Activated gamma-delta T cell treated with Interleukin-2 at 50 U/mL for 16 hours (primary cell): ENCODE measurements around the gene ZNF660.
A peak's percentile ranks its signal among the peaks of the same experiment; 100 is the strongest.
"Not testable (repeated sequence)": the region's sequence is repeated elsewhere in the genome, so short reads cannot be mapped to it uniquely, and the experiment has no call there.

Experiments
- DNase-seq: peaks from one replicate; pipeline ENCODE4 v3.0.0-alpha.2; 2020

ZNF660 gene

GRCh38 chr3:44584646-44585501 is at the start of gene ZNF660:
TSS of gene ZNF660 (plus strand) at chr3:44584964. CDS start at chr3:44594194, 9,230 bp downstream.
- DNase-seq, result peak; percentile 8

- no peak for DNase-seq
Measured at GRCh38 chr3:44535364-44535763, 49.4 kb upstream of the ZNF660 start.

- not testable (repeated sequence) for DNase-seq
Measured at GRCh38 chr3:44544811-44545210, 40.0 kb upstream of the ZNF660 start.

GRCh38 chr3:44554626-44555592 is 29.9 kb upstream of the ZNF660 start, which contains the start of gene ZKSCAN7:
TSS of gene ZKSCAN7 (plus strand) at chr3:44555193. CDS start at chr3:44557048, 1,855 bp downstream.
- DNase-seq, result peak; percentile 57

- DNase-seq, result no peak
Measured at GRCh38 chr3:44555723-44556122, 29.0 kb upstream of the ZNF660 start.

GRCh38 chr3:44557074-44557473 is 27.7 kb upstream of the ZNF660 start:
- no peak for DNase-seq

- DNase-seq, result no peak
Measured at GRCh38 chr3:44561076-44561475, 23.7 kb upstream of the ZNF660 start.

GRCh38 chr3:44562147-44562546 is 22.6 kb upstream of the ZNF660 start:
- no peak for DNase-seq

- DNase-seq, result no peak
Measured at GRCh38 chr3:44568561-44568960, 16.2 kb upstream of the ZNF660 start.

GRCh38 chr3:44571024-44571423 is 13.7 kb upstream of the ZNF660 start:
- DNase-seq, result no peak

- DNase-seq, result no peak
Measured at GRCh38 chr3:44576613-44577012, 8.2 kb upstream of the ZNF660 start.

- DNase-seq, result not testable (repeated sequence)
Measured at GRCh38 chr3:44577354-44577952, 7.3 kb upstream of the ZNF660 start.

GRCh38 chr3:44578316-44578715 is 6.4 kb upstream of the ZNF660 start:
- DNase-seq, result not testable (repeated sequence)

- not testable (repeated sequence) for DNase-seq
Measured at GRCh38 chr3:44578924-44579515, 5.7 kb upstream of the ZNF660 start.

GRCh38 chr3:44579749-44580148 is 5.0 kb upstream of the ZNF660 start:
- not testable (repeated sequence) for DNase-seq

GRCh38 chr3:44580971-44581370 is 3.8 kb upstream of the ZNF660 start:
- DNase-seq, result not testable (repeated sequence)

GRCh38 chr3:44596621-44597020 is 11.9 kb downstream of the ZNF660 start:
- no peak for DNase-seq

GRCh38 chr3:44601749-44602148 is 17.0 kb downstream of the ZNF660 start:
- DNase-seq, result no peak

- DNase-seq, result no peak
Measured at GRCh38 chr3:44612678-44613077, 27.9 kb downstream of the ZNF660 start.

- peak; percentile 41 for DNase-seq
Measured at GRCh38 chr3:44624749-44625480, 40.2 kb downstream of the ZNF660 start, which contains the start of gene ZNF197. TSS of gene ZNF197 (plus strand) at chr3:44625036. CDS start at chr3:44629155, 4,119 bp downstream.

- DNase-seq, result no peak
Measured at GRCh38 chr3:44628716-44629115, 44.0 kb downstream of the ZNF660 start.

- DNase-seq, result no peak
Measured at GRCh38 chr3:44632193-44632592, 47.4 kb downstream of the ZNF660 start.
